DND-41 (cell line): ENCODE measurements around the gene DGKI.

Experiments
- ATAC-seq: fragments of 200-7000 bp; cut with Tn5 transposase; 3 replicates; pipeline ENCODE4 v1.9.1; 2021; ENCODE audit warnings: low read depth; ENCODE audit not compliant: insufficient read depth
- DNase-seq: peaks from one replicate; pipeline ENCODE4 v3.0.0-alpha.2; 2020
- H2AFZ ChIP-seq: 2 replicates; pipeline ENCODE4 v1.6.0; 2012; ENCODE audit warnings: low read depth, low read length
- H3K27ac ChIP-seq: 2 replicates; pipeline ENCODE4 v1.5.1; 2012; ENCODE audit warnings: low read length, inconsistent platforms
- H3K27me3 ChIP-seq: fragments of 200-600 bp; sonication (generic); 2 replicates; pipeline ENCODE4 v1.6.0; 2012; ENCODE audit warnings: low read length, mild to moderate bottlenecking, inconsistent platforms; ENCODE audit not compliant: insufficient read depth, poor library complexity
- H3K36me3 ChIP-seq: 2 replicates; pipeline ENCODE4 v1.5.1; 2012; ENCODE audit warnings: low read length, inconsistent platforms; ENCODE audit not compliant: insufficient read depth
- H3K4me1 ChIP-seq: 2 replicates; pipeline ENCODE4 v1.5.1; 2012; ENCODE audit warnings: mild to moderate bottlenecking, low read length; ENCODE audit not compliant: insufficient read depth
- H3K4me2 ChIP-seq: 2 replicates; pipeline ENCODE4 v1.6.0; 2012; ENCODE audit warnings: mild to moderate bottlenecking, moderate library complexity, low read length, inconsistent platforms; ENCODE audit not compliant: insufficient read depth
- H3K4me3 ChIP-seq, 2 experiments: fragments of 200-600 bp in 1 of 2; shearing (Covaris generic) in 1 of 2; 2 replicates each; pipeline ENCODE4 v1.5.1; 2012 to 2016; ENCODE audit warnings: inconsistent platforms in 2 of 2, low read length in 2 of 2, mild to moderate bottlenecking in 2 of 2, low read depth in 1 of 2, moderate library complexity in 1 of 2
- H3K79me2 ChIP-seq: 2 replicates; pipeline ENCODE4 v1.6.0; 2012; ENCODE audit warnings: low read length, inconsistent platforms; ENCODE audit not compliant: insufficient read depth
- H3K9ac ChIP-seq: 2 replicates; pipeline ENCODE4 v1.6.0; 2012; ENCODE audit warnings: low read depth, mild to moderate bottlenecking, inconsistent platforms, low read length, moderate library complexity
- H3K9me3 ChIP-seq: 2 replicates; pipeline ENCODE4 v1.5.1; 2012; ENCODE audit warnings: low read length, moderate library complexity, mild to moderate bottlenecking, inconsistent platforms; ENCODE audit not compliant: insufficient read depth, severe bottlenecking
- H4K20me1 ChIP-seq: 2 replicates; pipeline ENCODE4 v1.6.0; 2012; ENCODE audit warnings: low read length; ENCODE audit not compliant: insufficient read depth
- EZH2 ChIP-seq: IDR thresholded peaks from 3 replicates; pipeline ENCODE4 v1.6.1; 2012; ENCODE audit warnings: borderline replicate concordance, low read depth, mild to moderate bottlenecking, moderate library complexity, low read length, inconsistent platforms; ENCODE audit not compliant: severe bottlenecking
- TF ChIP-seq, protein P1 (sequence below): IDR thresholded peaks from 2 replicates; pipeline ENCODE4 v1.5.1; 2012; ENCODE audit warnings: borderline replicate concordance, low read length, moderate library complexity, mild to moderate bottlenecking; ENCODE audit not compliant: poor library complexity, severe bottlenecking; ENCODE audit errors: extremely low read depth

Gene DGKI

DNA sequence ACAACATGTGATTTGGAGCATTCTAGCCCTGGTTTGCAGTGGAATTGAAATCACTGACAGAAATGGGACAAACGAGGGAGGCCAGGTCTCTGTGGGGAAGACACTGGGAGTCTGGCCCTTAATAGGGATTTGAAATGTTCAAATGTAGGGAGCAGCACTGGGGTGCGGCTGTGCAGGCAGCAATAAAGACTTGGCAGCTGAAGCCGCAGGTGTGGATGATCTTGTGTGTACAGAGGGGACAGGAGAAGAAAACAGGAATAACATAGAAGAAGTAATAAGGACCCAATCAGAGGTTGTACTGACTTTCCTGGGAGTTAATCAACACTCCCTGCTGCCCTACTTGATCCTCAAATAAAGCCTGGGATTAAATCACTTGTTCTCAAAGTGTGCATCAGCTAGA lies 375.6 kb downstream of the DGKI start:
- Histone ChIP-seq H3K9me3 (no peaks in the 10 kb centered on the region), H4K20me1 (no peaks in the 10 kb centered on the region), H3K27ac (no peak overlapping the region), H3K4me1 (no peaks in the 10 kb centered on the region), H3K4me2 (no peak overlapping the region), H3K4me3 (no peak overlapping the region), H3K79me2 (no peaks in the 10 kb centered on the region), H3K27me3 (peaks cover 5% of the 10 kb centered on the region), H3K36me3 (no peaks in the 10 kb centered on the region), H3K9ac (no peak overlapping the region), H2AFZ (no peak overlapping the region)
- ATAC-seq (no peak), DNase-seq (no peak)
- TF ChIP-seq, protein P1, sequence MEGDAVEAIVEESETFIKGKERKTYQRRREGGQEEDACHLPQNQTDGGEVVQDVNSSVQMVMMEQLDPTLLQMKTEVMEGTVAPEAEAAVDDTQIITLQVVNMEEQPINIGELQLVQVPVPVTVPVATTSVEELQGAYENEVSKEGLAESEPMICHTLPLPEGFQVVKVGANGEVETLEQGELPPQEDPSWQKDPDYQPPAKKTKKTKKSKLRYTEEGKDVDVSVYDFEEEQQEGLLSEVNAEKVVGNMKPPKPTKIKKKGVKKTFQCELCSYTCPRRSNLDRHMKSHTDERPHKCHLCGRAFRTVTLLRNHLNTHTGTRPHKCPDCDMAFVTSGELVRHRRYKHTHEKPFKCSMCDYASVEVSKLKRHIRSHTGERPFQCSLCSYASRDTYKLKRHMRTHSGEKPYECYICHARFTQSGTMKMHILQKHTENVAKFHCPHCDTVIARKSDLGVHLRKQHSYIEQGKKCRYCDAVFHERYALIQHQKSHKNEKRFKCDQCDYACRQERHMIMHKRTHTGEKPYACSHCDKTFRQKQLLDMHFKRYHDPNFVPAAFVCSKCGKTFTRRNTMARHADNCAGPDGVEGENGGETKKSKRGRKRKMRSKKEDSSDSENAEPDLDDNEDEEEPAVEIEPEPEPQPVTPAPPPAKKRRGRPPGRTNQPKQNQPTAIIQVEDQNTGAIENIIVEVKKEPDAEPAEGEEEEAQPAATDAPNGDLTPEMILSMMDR = no peak
- no peak for TF ChIP-seq EZH2

DNA sequence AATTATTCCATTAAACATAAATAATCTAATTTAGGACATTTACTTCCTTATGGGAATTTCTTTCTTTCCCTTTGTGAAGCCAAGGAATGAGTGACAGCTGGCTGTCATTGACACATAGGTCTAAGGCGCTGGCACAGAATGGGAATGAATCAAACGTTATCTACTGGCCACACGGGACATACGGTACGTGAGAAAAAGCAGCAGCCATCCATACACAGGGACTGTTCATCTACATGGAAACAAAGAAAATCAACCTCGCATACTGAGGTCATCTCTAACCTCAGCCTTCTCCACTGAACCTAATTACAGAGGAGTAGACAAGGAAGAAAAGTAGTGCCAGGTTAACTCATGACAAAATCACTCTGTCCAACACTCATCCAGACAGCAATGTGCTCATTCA lies 376.9 kb downstream of the DGKI start:
- DNase-seq = no peak
- H2AFZ ChIP-seq = no peak overlapping the region
- no peaks in the 10 kb centered on the region for H3K36me3 ChIP-seq
- TF ChIP-seq, protein P1 = no peak
- TF ChIP-seq EZH2 = no peak
- no peaks in the 10 kb centered on the region for H3K4me1 ChIP-seq
- H4K20me1 ChIP-seq = no peaks in the 10 kb centered on the region
- no peak overlapping the region for H3K27ac ChIP-seq
- no peak overlapping the region for H3K4me3 ChIP-seq
- H3K27me3 ChIP-seq = peaks cover 5% of the 10 kb centered on the region
- H3K4me2 ChIP-seq = no peak overlapping the region
- H3K79me2 ChIP-seq = no peaks in the 10 kb centered on the region
- no peak for ATAC-seq
- no peaks in the 10 kb centered on the region for H3K9me3 ChIP-seq
- H3K9ac ChIP-seq = no peak overlapping the region

DNA sequence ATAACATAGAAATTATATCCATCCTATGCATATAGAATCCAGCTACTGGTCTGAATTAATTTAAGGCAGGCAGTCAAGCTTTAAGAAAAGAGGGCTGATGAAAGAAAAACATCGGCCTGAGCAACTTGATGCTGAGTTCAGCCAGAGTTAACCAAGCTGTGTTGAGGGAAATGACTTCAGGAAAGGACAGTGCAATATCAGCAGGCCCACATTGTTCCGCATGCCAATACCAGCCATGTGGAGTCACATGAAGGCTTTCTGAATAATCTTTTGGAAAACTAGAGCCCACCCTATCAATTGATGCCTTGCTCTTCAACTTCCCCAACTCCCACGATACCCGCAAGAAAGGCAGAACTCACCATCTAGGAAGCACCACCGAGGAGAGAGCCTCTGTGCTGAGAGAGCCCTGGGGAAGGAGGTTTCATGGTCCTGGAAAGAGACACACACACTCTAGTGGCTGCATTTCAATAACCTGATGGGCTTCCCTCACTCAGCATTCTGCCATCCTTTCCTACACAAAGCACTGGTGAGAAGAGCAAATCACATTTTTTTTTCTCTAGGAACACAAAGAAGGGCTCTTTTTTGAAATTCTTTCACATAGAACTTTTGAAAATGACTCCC lies 377.5 kb downstream of the DGKI start:
- H3K9me3 ChIP-seq = no peaks in the 10 kb centered on the region
- no peaks in the 10 kb centered on the region for H3K36me3 ChIP-seq
- H2AFZ ChIP-seq = no peak overlapping the region
- H3K4me1 ChIP-seq = no peaks in the 10 kb centered on the region
- H3K27me3 ChIP-seq = peaks cover 5% of the 10 kb centered on the region
- ATAC-seq (no peak), DNase-seq (no peak)
- H3K79me2 ChIP-seq = no peaks in the 10 kb centered on the region
- TF ChIP-seq, protein P1 = no peak
- TF ChIP-seq EZH2 = no peak
- no peak overlapping the region for H3K9ac ChIP-seq
- H4K20me1 ChIP-seq = no peaks in the 10 kb centered on the region
- no peak overlapping the region for H3K27ac ChIP-seq
- H3K4me2 ChIP-seq = no peak overlapping the region
- H3K4me3 ChIP-seq = no peak overlapping the region

DNA sequence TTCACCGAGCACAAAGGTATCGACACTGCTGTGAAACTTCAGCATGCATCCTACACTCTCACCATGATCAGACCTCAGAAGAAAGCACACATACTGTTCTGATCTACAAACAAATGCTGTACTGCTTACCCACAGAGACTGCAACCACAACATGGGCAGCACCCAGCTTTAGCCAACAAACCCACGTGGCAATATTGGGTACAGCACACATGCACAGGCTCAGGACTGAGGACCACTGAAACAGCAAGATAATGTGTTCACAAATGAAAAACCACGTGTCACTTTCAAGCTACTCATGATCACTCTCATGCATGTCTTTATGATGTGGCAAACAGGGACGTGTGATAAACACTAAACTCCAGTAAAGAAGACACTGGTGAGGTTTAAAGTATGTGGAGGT lies 383.9 kb downstream of the DGKI start:
- no peak for DNase-seq
- peaks cover 3% of the 10 kb centered on the region for H3K27me3 ChIP-seq
- H3K4me3 ChIP-seq = no peak overlapping the region
- no peaks in the 10 kb centered on the region for H3K36me3 ChIP-seq
- no peaks in the 10 kb centered on the region for H3K4me1 ChIP-seq
- H3K9me3 ChIP-seq = no peaks in the 10 kb centered on the region
- H2AFZ ChIP-seq = no peak overlapping the region
- TF ChIP-seq, protein P1 = no peak
- TF ChIP-seq EZH2 = no peak
- no peak overlapping the region for H3K4me2 ChIP-seq
- H3K79me2 ChIP-seq = no peaks in the 10 kb centered on the region
- no peak for ATAC-seq
- no peak overlapping the region for H3K9ac ChIP-seq
- H4K20me1 ChIP-seq = no peaks in the 10 kb centered on the region
- H3K27ac ChIP-seq = no peak overlapping the region
